Ovary (tissue), 9 donors: Measurements from ENCODE around the gene STYX. TPM values are rescaled to one million over a fixed set of nuclear protein-coding genes. Genes with fewer than 3 reads are reported as not detected.

Source experiments
- DNase-seq, 5 donors: peaks; one replicate each; pipeline ENCODE4 v3.0.0-alpha.2; 2019 to 2020
- H3K27ac ChIP-seq, 2 donors: fragments of 200-600 bp; one replicate each; pipeline versions ENCODE4 v1.5.1 to v1.8.0; 2019 to 2022
- H3K27me3 ChIP-seq: fragments of 200-600 bp; one replicate; pipeline ENCODE4 v1.8.0; 2022
- H3K36me3 ChIP-seq: fragments of 200-600 bp; sonication (generic); one replicate; pipeline ENCODE4 v1.5.1; 2019
- H3K4me1 ChIP-seq: one replicate; pipeline ENCODE4 v1.8.1; 2013; ENCODE audit warnings: mild to moderate bottlenecking, moderate library complexity; ENCODE audit not compliant: insufficient read depth
- H3K4me3 ChIP-seq: fragments of 200-600 bp; sonication (generic); one replicate; pipeline ENCODE4 v1.5.1; 2017
- H3K9me3 ChIP-seq, 2 donors: fragments of 200-600 bp in 1 of 2; sonication (generic) in 1 of 2; one replicate each; pipeline versions ENCODE4 v1.5.1 to v1.8.1; 2013 to 2019; ENCODE audit warnings: mild to moderate bottlenecking in 1 of 2, moderate library complexity in 1 of 2
- EP300 ChIP-seq: sonication (generic); formaldehyde crosslinking; IDR thresholded peaks from one replicate; pipeline ENCODE4 v1.6.1; 2017; ENCODE audit warnings: antibody characterized with exemption
- POLR2A ChIP-seq: fragments of 450-650 bp; IDR thresholded peaks from one replicate; pipeline ENCODE4 v1.6.1; 2017; ENCODE audit warnings: antibody characterized with exemption, mild to moderate bottlenecking, moderate library complexity
- WGBS, 3 donors: extraction: QIAGEN DNeasy Blood & Tissue Kit in 1 of 3; methylation state at CpG; one replicate each; pipeline versions ENCODE4 v1.1.5 to v1.1.7; 2013 to 2017; 5-methylcytosine and 5-hydroxymethylcytosine counted together
- intact Hi-C, 4 donors: fragments of 100-400 bp; cut with DNase I; formaldehyde crosslinking; loops; one replicate each; pipeline versions ENCODE4 v1.11.0 to v1.15.1; 2022 to 2023
- polyA plus RNA-seq, 2 donors: library from polyadenylated mRNA; stranded (reverse); fragments of 200-250 nt in 1 of 2; fragments of 350-450 nt in 1 of 2; fragmentation: Illumina TruSeq in 1 of 2; extraction: RNeasy Lipid Tissue Mini Kit (QIAGEN cat#74804) in 1 of 2; gene quantifications; one replicate each; pipeline ENCODE4 v1.2.3, GENCODE V29; 2013 to 2014
- total RNA-seq, 7 donors: library from RNA; depleted of rRNA in 2 of 7; stranded (reverse); fragments of >200 nt in 2 of 7; fragmentation: NEBNext Ultra II Directional in 3 of 7; extraction: Animal tissue kit (Norgen Biotek cat#: 25700) in 3 of 7; gene quantifications; one replicate each; pipeline versions ENCODE4 v1.1.0 to v1.2.4, GENCODE V29; 2016 to 2023
- TF ChIP-seq, protein P1 (sequence below), 3 donors: fragments of 450-650 bp in 2 of 3; fragments of 200-600 bp in 1 of 3; IDR thresholded peaks; one replicate each; pipeline versions ENCODE4 v1.5.1 to v1.8.0; 2016 to 2022; ENCODE audit warnings: antibody characterized with exemption in 3 of 3, mild to moderate bottlenecking in 1 of 3
- donor health status: DM: no; HTN: no; CAD: no; lungs with moderate emphysema.
- donor health status: DM: no; HTN: no; CAD: no.
- donor health status: Bipolar disorder and iron deficiency.
- donor health status: DM: yes; HTN: yes; CAD: no.
- donor health status: DM: no; HTN: no; CAD: no.
- donor health status: DM: yes; HTN: yes; CAD: no.

Gene STYX
- total and polyA plus RNA-seq, 9 donors: 8.1 to 16.4 (median 11.3) TPM

DNA sequence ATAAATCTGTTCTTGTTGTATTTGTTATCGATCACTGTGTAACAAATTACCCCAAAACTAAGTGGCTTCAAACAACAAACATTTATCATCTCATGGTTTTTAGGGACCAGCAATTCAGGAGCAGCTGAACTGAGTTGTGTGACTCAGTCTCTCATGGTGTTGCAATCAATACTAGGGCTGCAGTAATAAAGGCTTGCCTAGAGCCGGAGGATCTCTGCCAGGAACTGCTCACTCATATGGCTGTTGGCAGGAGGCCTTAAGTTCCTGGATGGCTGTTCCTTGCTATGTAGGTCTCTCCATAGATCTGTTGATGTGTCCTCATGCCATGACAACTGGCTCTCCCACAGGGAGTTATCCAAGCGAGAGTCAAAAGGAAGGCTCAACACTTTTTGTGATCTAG lies 26.7 kb upstream of the STYX start:
- DNase-seq: no peak
- WGBS, 3 donors: 73 to 79% (median 74%) methylated on average over 3 of the region's 3 CpGs
- no peak overlapping the region for H3K27ac ChIP-seq

DNA sequence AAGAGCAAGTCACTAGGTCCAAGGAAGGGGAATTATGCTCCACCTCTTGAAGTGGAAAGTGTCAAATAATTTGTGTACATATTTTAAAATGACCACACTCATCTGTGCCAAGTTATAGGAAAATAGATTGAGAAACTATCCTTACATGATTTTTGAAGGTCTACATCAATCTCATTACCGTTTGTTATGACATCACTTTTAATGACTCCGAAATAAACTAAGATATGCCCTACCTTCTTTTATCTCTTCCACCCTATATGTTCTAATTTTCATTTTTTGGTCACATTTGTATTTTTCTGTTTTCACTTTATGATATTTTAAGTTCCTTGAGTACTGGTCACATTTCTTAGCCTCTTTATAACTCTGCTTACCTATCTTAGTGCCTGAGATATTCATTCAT lies 26.3 kb upstream of the STYX start:
- DNase-seq: no peak
- intact Hi-C loops: no loop called here
- H3K36me3 ChIP-seq: no peaks in the 10 kb centered on the region
- TF ChIP-seq EP300 (no peak), POLR2A (no peak)
- TF ChIP-seq, protein P1, sequence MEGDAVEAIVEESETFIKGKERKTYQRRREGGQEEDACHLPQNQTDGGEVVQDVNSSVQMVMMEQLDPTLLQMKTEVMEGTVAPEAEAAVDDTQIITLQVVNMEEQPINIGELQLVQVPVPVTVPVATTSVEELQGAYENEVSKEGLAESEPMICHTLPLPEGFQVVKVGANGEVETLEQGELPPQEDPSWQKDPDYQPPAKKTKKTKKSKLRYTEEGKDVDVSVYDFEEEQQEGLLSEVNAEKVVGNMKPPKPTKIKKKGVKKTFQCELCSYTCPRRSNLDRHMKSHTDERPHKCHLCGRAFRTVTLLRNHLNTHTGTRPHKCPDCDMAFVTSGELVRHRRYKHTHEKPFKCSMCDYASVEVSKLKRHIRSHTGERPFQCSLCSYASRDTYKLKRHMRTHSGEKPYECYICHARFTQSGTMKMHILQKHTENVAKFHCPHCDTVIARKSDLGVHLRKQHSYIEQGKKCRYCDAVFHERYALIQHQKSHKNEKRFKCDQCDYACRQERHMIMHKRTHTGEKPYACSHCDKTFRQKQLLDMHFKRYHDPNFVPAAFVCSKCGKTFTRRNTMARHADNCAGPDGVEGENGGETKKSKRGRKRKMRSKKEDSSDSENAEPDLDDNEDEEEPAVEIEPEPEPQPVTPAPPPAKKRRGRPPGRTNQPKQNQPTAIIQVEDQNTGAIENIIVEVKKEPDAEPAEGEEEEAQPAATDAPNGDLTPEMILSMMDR (IDR thresholded peaks at IDR 0.05): no peak
- peaks cover 3% of the 10 kb centered on the region for H3K4me1 ChIP-seq
- no peak overlapping the region for H3K4me3 ChIP-seq
- H3K27ac ChIP-seq: no peak overlapping the region
- no peaks in the 10 kb centered on the region for H3K9me3 ChIP-seq
- no peaks in the 10 kb centered on the region for H3K27me3 ChIP-seq
- 87 to 88% (median 88%) methylated on average over 2 of the region's 2 CpGs for WGBS, 3 donors

More for the DNA sequence above, 26.7 kb upstream of the STYX start:
- no peaks in the 10 kb centered on the region for H3K9me3 ChIP-seq
- no peak overlapping the region for H3K4me3 ChIP-seq
- no peaks in the 10 kb centered on the region for H3K27me3 ChIP-seq
- peaks cover 3% of the 10 kb centered on the region for H3K4me1 ChIP-seq
- intact Hi-C loops: no loop called here
- TF ChIP-seq, protein P1 (IDR thresholded peaks at IDR 0.05): no peak
- TF ChIP-seq POLR2A (no peak), EP300 (no peak)
- H3K36me3 ChIP-seq: no peaks in the 10 kb centered on the region

DNA sequence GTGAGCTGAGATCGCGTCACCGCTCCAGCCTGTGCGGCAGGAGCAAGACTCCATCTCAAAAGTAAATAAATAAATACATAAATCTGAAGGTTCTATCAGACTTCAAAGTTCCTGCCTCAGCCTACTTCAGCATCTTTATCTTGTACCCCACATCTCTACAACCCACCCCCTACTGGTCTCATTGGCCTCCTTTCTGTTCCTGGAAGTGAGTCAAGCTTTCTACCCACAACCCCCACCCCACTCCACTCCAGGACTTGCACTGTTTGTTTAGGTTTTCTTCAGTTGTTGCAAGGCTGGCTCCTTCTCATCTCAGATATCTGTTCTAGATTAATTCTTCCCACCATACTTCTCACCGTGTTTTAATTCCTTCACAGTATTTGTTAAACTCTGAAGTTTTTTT lies 23.7 kb upstream of the STYX start:
- no peak for DNase-seq
- H3K9me3 ChIP-seq: no peaks in the 10 kb centered on the region
- peaks cover 3% of the 10 kb centered on the region for H3K4me1 ChIP-seq
- no peak for TF ChIP-seq EP300
- TF ChIP-seq POLR2A: no peak
- TF ChIP-seq, protein P1 (IDR thresholded peaks at IDR 0.05): no peak
- H3K27me3 ChIP-seq: no peaks in the 10 kb centered on the region
- intact Hi-C loops: no loop called here
- peak overlapping the region; percentile 60 for H3K4me3 ChIP-seq
- WGBS, 3 donors: 79 to 88% (median 80%) methylated on average over 5 of the region's 5 CpGs
- H3K27ac ChIP-seq: peak overlapping the region in 1 of 2 donors; percentile 63
- no peaks in the 10 kb centered on the region for H3K36me3 ChIP-seq

DNA sequence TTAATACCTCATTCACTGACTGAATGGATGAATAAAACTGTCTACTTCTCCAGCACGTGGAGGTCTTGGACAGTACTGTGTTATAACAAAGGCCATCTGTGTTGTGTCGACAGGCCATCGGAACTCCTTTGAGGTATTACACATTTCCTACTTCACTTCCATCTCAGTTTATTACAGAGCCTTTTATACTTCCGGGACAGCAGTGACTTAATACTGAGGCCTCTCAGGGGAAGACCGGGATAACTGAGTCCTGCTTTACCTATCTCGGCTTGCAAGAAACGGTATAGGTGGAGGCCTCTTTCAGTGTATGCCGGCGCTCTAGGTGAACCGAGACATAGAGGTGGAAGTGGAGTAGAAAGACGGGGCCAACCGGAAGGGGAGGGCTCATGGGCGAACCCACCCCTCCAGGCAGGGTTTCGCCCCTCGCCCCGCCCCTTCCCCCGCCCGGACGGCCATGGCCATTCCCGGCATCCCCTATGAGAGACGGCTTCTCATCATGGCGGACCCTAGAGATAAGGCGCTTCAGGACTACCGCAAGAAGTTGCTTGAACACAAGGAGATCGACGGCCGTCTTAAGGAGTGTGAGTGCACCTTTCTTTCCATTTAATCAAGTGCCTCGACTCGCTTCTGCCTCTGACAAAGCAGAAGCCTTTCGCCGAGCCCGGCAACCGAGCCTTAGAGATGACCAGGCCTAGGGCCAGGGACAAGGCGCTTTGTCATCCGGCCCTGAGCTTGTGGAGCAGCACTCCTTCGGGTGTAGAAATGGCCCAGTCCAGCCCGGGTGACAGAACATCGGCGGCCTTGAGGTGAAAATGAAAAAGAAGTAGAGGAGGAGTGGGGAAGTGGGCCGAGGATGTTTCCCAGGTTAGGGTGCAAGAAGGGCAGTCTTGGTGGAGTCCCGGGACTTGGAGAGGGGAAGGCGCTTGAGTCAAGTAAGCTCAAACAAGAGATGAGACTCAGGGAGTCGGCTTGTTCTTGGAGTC lies 23.0 kb upstream of the STYX start, which contains the start of gene PSMC6:
Gene PSMC6 (plus strand): TSS at position 477 of the 983 bp plus-strand sequence. CDS start 20 bp downstream, at position 497.
- intact Hi-C loops: no loop called here
- Histone ChIP-seq H3K4me1 (peaks cover 3% of the 10 kb centered on the region), H3K36me3 (no peaks in the 10 kb centered on the region), H3K27ac (peak within 1 kb of the TSS; percentile 11 to 63), H3K9me3 (no peaks in the 10 kb centered on the region), H3K4me3 (peak within 1 kb of the TSS; percentile 60), H3K27me3 (no peaks in the 10 kb centered on the region)
- DNase-seq: peak; percentile 94 to 96 (median 95)
- TF ChIP-seq POLR2A: peak; percentile 56
- TF ChIP-seq, protein P1 (IDR thresholded peaks at IDR 0.05): no peak
- WGBS, 3 donors: 0 to 1% (median 0%) methylated on average over 41 to 43 of the region's 43 CpGs
